NCI-H524 (cell line): ENCODE measurements around the gene BRINP3.

Experiments
- DNase-seq, 2 experiments: peaks; one replicate each; lab custom pipeline; 2025; lab: John Stamatoyannopoulos, UW

BRINP3 gene

DNA sequence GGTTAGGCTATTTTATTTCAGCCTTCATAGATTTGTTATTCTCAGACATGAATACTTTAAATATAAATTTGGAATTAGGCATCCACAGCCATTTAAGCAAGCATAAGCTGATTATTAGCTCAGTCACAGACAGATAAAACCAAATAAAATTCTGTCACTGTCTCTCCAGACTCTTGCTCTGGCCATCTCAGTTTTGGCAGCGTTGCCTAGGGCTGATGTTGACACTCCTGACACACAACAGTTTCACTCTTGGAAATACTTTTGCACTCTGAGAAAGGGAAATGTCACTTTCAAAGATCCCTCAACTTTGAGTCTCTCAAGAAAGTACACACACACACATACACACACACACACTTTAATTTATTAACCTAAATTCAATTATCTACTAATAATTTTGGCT is 372.7 kb downstream of the BRINP3 start:
- DNase-seq = peak in 1 of 2 experiments; percentile 30

DNA sequence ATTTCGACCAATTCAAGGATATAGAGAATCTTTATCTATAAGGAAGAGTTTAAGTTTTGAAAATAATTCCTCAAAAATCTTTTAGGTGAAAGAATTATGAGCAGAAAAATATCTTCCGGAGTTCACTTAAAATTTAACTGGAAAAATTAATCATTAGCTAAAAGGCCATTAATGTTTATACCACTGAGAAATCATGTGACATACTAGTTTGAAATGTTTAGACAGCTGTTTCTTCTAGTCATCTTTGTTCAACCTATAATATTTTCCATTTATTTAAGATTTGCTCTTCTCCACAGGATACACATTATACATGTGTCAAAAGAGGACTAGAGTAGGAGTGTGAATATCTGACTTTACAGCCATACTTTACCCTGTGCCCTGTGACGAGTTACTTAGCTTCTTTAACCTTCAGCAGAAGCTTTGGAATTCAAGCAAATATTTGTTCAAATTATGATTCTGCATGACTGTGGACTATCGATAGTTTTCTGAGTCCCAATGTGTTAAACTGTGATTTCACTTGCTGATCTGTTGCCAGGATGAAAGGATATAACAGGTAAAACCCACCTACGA is 374.8 kb downstream of the BRINP3 start:
- DNase-seq = no peak

DNA sequence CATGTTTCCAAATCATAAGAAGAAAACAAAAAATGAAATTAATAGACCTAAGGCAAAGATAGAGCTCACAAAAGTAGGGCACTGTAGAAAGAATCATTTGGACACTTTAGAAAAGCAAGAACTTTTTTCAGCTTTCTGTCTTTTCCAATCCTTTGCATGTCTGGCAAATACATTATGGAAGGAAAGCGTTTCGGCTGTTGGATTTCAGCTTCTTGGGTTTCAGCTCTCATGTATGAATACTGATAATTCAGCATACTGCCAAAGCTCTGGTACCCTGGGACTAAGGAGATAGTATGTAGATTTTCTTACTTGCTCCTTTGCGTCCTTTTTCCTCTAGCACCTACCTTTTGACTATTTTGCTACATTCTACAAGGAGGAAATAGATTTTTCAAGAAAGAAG is 375.9 kb downstream of the BRINP3 start:
- DNase-seq = no peak

DNA sequence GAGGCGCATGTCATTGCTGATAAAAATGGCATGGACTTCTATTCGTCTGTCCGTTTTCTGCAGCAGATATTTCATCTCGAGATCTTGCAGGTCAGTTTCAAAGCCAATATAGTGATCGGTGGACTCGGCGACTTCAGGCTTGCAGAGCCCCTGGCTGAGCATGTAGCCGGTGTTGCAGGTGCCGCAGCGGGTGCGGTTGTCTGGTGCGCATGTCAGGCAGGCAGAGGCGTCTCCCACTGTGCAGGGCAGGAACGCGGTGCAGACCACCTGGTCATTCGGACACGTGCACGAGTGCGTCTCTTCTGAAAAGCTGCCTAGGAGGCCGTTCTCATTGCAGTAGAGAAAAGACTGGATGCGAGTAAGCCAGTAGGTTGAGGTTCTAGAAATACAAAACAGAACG is 378.9 kb downstream of the BRINP3 start:
- DNase-seq = no peak

DNA sequence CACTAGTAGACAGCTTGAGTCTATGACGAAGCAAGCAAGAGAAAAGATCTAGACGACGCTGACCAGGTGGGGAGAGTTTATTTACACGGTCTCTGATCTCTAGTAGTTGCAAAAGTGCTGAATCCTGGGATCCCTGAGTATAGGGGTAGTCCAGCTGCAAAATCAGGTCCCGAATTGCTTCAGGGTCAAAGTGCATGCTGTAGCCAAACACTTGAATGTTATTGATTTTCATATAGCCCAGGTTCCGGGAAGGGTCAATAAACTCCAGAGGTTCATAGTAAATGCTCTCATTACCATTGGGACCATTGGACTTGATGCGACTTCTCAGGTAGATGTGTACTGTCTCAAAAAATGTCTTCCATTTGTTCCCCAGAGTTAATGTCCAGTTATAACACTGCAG is 379.6 kb downstream of the BRINP3 start:
- no peak for DNase-seq

DNA sequence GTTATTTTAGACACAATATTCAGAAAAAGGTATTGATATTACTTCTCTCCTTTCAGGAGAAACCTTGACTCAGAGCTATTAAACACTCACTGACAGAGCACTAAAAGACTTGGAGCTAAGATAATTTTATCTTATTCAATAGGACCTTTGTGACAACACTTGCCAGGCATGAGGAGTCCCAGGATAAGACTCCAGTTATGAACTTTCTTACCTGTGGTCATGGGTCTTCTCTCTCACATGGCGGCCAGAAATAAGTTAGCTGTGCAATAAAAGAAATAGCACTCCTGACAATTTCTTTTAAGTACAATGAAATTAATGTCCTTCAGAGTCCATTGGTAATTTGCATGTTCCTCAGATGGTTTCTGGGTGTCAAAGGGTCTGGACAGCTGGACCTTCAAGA is 382.1 kb downstream of the BRINP3 start:
- no peak for DNase-seq

DNA sequence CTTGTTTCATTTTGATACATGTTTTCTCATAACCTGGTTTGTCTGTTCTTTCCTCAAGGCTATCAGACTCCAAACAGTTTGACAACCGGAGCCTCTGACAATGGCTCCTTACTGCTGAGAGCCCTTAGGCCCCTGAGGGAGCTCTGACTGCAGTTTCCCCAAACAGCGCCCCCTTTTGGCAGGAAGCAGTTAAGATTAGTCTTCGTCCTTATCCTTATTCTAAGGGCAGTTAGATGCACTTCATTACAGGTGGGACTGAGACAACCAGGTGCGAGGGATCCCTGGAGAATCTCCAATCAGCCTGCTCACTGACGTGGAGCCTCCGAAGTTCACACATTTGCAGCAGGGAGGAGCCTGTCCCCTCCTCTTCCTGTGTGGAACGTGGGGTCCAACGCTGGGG is 393.1 kb downstream of the BRINP3 start:
- no peak for DNase-seq

DNA sequence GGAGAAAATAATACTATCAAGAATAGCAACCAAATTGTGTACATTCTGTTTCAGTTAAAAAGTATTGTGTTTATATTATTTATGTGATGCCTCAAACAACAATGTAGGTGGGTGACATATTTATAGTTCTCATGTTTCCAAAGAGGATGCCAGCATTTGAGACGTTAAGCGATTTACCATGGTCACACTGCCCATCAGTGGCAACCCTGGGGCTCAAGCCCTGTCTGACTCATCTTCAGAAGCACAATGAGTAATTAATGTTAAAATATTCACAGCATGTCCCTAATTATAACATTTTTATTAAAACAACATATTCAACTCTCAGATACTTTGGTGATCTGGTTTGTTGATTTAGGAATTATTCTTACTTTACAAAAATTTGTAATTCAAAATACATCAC is 409.4 kb downstream of the BRINP3 start:
- no peak for DNase-seq

DNA sequence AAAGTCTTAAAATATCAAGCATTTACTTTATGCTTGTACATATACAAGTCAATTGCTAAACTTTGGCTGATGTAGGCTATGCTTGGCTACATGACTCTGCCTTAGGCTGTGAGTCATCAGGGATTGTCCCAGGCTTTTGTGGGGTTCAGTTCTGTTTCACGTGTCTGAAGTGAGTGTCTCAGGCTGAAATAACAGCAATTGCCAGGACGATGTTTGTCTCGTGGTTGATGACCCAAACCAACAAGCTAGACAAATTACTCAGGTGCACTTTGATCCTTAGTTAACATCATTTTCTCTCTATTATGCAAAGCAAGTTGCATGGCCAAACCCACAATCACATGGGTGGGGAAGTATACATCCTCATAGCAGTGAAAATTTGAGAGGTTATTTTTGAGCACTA is 410.1 kb downstream of the BRINP3 start:
- no peak for DNase-seq

DNA sequence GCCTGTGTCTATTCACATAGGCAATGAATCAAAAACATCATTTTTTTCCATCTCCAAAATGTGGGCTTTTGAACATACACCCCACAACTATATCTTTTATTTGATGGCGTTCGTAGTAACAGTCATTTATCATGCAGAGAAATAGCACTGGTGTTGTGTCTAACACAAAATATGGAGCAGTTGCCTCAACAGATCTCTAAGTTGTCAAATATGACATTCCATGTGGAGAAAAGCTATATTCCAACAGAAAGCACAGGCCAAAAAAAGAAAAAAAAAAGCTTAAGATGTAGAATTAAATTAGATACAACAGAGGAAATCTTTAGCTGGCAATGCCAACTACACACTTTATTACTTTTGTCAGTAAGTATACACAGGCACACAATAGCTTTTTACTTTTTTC is 411.7 kb downstream of the BRINP3 start:
- no peak for DNase-seq

DNA sequence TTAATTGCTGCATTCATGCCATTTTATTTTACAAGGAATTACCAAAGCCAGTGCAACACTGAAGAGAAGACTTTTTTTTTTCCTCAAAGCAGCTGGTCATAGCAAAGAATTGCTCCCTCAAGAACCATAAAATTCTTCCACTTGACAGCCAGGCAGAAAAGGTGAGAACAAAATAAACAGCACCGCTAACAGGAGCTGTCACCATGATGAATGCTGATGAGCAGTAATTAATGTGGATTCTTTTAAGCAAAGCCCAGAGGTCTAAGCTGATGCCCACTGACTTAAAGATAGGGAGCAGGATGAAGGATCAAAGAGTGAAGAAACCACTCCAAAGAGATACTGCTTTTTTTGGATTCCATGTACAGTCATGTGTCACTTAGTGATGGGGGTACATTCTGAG is 428.4 kb downstream of the BRINP3 start:
- DNase-seq = peak; percentile 0 to 54
